PC-9 (cell line): Measurements from ENCODE around the gene TMEM98. TPM values are rescaled to one million over a fixed set of nuclear protein-coding genes. Genes with fewer than 3 reads are reported as not detected.

Experiments used
- BruUV-seq: library from RNA; stranded (reverse); fragments of 400-500 nt; replicated peaks from 2 replicates; lab custom pipeline; 2021; lab: Mats Ljungman, UMichigan
- CTCF ChIA-PET: fragments of 300-600 bp; sonication (Branson Sonifier 250); formaldehyde crosslinking; loops from one replicate; lab custom pipeline; 2022; ENCODE audit warnings: antibody characterized with exemption; lab: Charles Lee
- POLR2A ChIA-PET: fragments of 300-600 bp; sonication (Branson Sonifier 250); formaldehyde crosslinking; loops from one replicate; lab custom pipeline; 2022; ENCODE audit warnings: antibody characterized with exemption; ENCODE audit not compliant: unreplicated experiment; lab: Charles Lee
- DNase-seq, 2 experiments: peaks; one replicate each; pipeline versions ENCODE4 v3.0.0 to v3.0.0-alpha.2; 2015 to 2022; ENCODE audit warnings: mixed read lengths in 1 of 2
- H2AFZ ChIP-seq: fragments of 200-600 bp; sonication (generic); 2 replicates; pipeline ENCODE4 v1.8.1; 2017; ENCODE audit warnings: antibody characterized with exemption
- H3F3A ChIP-seq: fragments of 200-600 bp; sonication (generic); 2 replicates; pipeline ENCODE4 v1.8.1; 2017; ENCODE audit warnings: antibody characterized with exemption, mild to moderate bottlenecking, low read depth; ENCODE audit not compliant: insufficient read depth
- H3K27ac ChIP-seq: fragments of 200-600 bp; sonication (generic); 2 replicates; pipeline ENCODE4 v1.6.1; 2016; ENCODE audit warnings: mixed run types
- H3K27me3 ChIP-seq: fragments of 200-600 bp; sonication (generic); 2 replicates; pipeline ENCODE4 v1.6.1; 2016; ENCODE audit warnings: low read depth, mixed run types; ENCODE audit not compliant: insufficient read depth
- H3K36me3 ChIP-seq: fragments of 200-600 bp; sonication (generic); 2 replicates; pipeline ENCODE4 v1.6.1; 2016; ENCODE audit warnings: low read depth, mixed run types
- H3K4me1 ChIP-seq: fragments of 200-600 bp; sonication (generic); replicated peaks from 2 replicates; pipeline ENCODE4 v1.6.1; 2016; ENCODE audit warnings: mixed run types; ENCODE audit not compliant: insufficient read depth
- H3K4me2 ChIP-seq: fragments of 200-600 bp; sonication (generic); 2 replicates; pipeline ENCODE4 v1.6.1; 2017; ENCODE audit warnings: mixed run types
- H3K4me3 ChIP-seq: fragments of 200-600 bp; sonication (generic); 2 replicates; pipeline ENCODE4 v1.6.1; 2016; ENCODE audit warnings: mixed run types
- H3K79me2 ChIP-seq: fragments of 200-600 bp; sonication (generic); 2 replicates; pipeline ENCODE4 v1.6.1; 2017; ENCODE audit warnings: low read depth, mixed run types
- H3K9me2 ChIP-seq: fragments of 200-600 bp; sonication (generic); 2 replicates; pipeline ENCODE4 v1.8.1; 2017; ENCODE audit warnings: mild to moderate bottlenecking; ENCODE audit not compliant: insufficient read depth
- H3K9me3 ChIP-seq: fragments of 200-600 bp; sonication (generic); 2 replicates; pipeline ENCODE4 v1.8.1; 2016; ENCODE audit warnings: low read depth; ENCODE audit not compliant: insufficient read depth
- H4K20me1 ChIP-seq: fragments of 200-600 bp; sonication (generic); 2 replicates; pipeline ENCODE4 v1.8.1; 2017; ENCODE audit not compliant: insufficient read depth
- CTCF ChIP-seq: fragments of 200-600 bp; sonication (generic); conservative IDR thresholded peaks from 2 replicates; pipeline ENCODE4 v1.6.1; 2017; ENCODE audit warnings: mixed run types, antibody characterized with exemption, mild to moderate bottlenecking, moderate library complexity
- EZH2 ChIP-seq: fragments of 200-600 bp; sonication (generic); IDR thresholded peaks from 2 replicates; pipeline ENCODE4 v1.8.0; 2017; ENCODE audit warnings: antibody characterized with exemption, low read depth
- intact Hi-C: fragments of 100-400 bp; cut with micrococcal nuclease; formaldehyde crosslinking; loops from one replicate; pipeline ENCODE4 v1.10.0; 2022; ENCODE audit not compliant: unreplicated experiment
- total RNA-seq: library from RNA; stranded (reverse); gene quantifications from 2 replicates; pipeline ENCODE4 v1.2.3, GENCODE V29; 2021

Gene TMEM98
- total RNA-seq, 1 experiment from 2014 or later, result not detected

- no peaks in the 10 kb centered on the region for H3K79me2 ChIP-seq
- H2AFZ ChIP-seq, result no peak overlapping the region
- no peak overlapping the region for H3K4me2 ChIP-seq
- no peak overlapping the region for H3K27ac ChIP-seq
- no peaks in the 10 kb centered on the region for H4K20me1 ChIP-seq
- BruUV-seq, result no TSS peak
- POLR2A ChIA-PET, result no interaction called here
- no peaks in the 10 kb centered on the region for H3F3A ChIP-seq
- H3K36me3 ChIP-seq, result no peaks in the 10 kb centered on the region
- peaks cover 15% of the 10 kb centered on the region for H3K27me3 ChIP-seq
- no peak overlapping the region for H3K4me3 ChIP-seq
- TF ChIP-seq CTCF, result no peak
- TF ChIP-seq EZH2, result no peak
- CTCF ChIA-PET, result no interaction called here
- no peaks in the 10 kb centered on the region; the same call in 1 of the 2 replicates for H3K9me3 ChIP-seq
- DNase-seq, result no peak
- intact Hi-C loops, result no loop called here
- no peaks in the 10 kb centered on the region for H3K9me2 ChIP-seq
- H3K4me1 ChIP-seq, result no peaks in the 10 kb centered on the region
Observed at GRCh38 chr17:32988481-32989101, 60.6 kb downstream of the TMEM98 start.

DNA sequence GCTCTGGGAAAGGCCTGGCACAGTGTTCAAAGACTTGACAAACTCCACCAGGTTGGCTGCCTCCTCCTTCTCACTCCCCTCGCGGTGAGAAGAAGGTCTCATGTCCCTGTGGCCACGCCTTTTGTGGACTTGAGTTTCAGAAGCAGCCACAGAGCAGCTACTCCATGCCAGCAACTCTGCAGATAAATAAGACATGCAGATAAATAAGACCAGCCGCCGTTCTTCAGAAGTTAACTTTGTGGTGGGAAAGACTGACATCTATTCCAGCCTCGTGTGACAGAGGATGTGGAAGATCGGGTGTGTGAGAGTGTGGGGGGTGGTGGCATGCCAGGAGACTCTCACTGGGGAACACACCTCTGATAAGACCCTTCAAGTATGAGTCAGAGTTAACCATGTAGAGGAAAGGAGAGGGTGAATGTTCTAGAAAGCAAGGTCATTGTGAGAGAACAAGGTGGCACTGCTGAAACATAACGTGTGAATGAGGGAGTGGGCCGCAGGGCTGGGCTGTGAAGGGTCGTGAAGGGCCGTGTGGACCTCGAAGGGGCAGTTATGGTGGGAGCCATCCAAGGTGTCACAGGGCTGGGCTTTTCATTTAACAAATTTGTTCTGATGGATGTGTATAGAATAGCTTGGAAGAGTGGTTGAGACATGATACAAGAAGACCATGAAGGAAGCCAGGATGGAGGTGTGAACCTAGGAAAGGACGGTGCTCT, 64.5 kb downstream of the TMEM98 start:
- no peak overlapping the region for H3K27ac ChIP-seq
- no peaks in the 10 kb centered on the region for H3K79me2 ChIP-seq
- no peaks in the 10 kb centered on the region; the same call in 1 of the 2 replicates for H3K9me3 ChIP-seq
- H4K20me1 ChIP-seq, result no peaks in the 10 kb centered on the region
- no TSS peak for BruUV-seq
- intact Hi-C loops, result no loop called here
- ChIA-PET POLR2A (no interaction called here), CTCF (no interaction called here)
- H3K36me3 ChIP-seq, result no peaks in the 10 kb centered on the region
- H3K4me3 ChIP-seq, result no peak overlapping the region
- H3K4me1 ChIP-seq, result no peaks in the 10 kb centered on the region
- no peak overlapping the region for H3K4me2 ChIP-seq
- TF ChIP-seq EZH2, result no peak
- TF ChIP-seq CTCF, result no peak
- H2AFZ ChIP-seq, result no peak overlapping the region
- DNase-seq, result no peak
- H3K27me3 ChIP-seq, result peaks cover 53% of the 10 kb centered on the region
- H3F3A ChIP-seq, result no peaks in the 10 kb centered on the region
- H3K9me2 ChIP-seq, result no peaks in the 10 kb centered on the region

GRCh38 chr17:32993977-32994376, 66.0 kb downstream of the TMEM98 start:
- Histone ChIP-seq H3K4me2 (no peak overlapping the region), H3K9me3 (no peaks in the 10 kb centered on the region), H3K4me3 (no peak overlapping the region), H3F3A (no peaks in the 10 kb centered on the region), H3K27ac (no peak overlapping the region), H3K79me2 (no peaks in the 10 kb centered on the region), H3K36me3 (no peaks in the 10 kb centered on the region), H2AFZ (no peak overlapping the region), H3K9me2 (no peaks in the 10 kb centered on the region), H3K27me3 (peaks cover 57% of the 10 kb centered on the region), H4K20me1 (no peaks in the 10 kb centered on the region), H3K4me1 (no peaks in the 10 kb centered on the region)
- TF ChIP-seq EZH2 (no peak), CTCF (no peak)
- intact Hi-C loops, result no loop called here
- POLR2A ChIA-PET, result no interaction called here
- DNase-seq, result no peak
- CTCF ChIA-PET, result no interaction called here
- no TSS peak for BruUV-seq

Other genes with a start within 250 kb of the TMEM98 start
- gene MYO1D, start 51.0 kb upstream of the TMEM98 start, total RNA-seq, result 39.2 and 40.8 TPM in 2 replicates
- gene SPACA3, start 63.7 kb downstream of the TMEM98 start, total RNA-seq, result not detected in 2 replicates